Left lung (tissue), 10 donors: ENCODE measurements around the gene LGR5. TPM values are rescaled to one million over a fixed set of nuclear protein-coding genes. Genes with fewer than 3 reads are reported as not detected.
A peak's percentile ranks its signal among the peaks of the same experiment; 100 is the strongest.

Source experiments
- ATAC-seq: fragments of 200-7000 bp; cut with Tn5 transposase; one replicate; pipeline ENCODE4 v1.9.1; 2020; ENCODE audit warnings: moderate library complexity
- DNase-seq, 4 donors: peaks; one replicate each; pipeline ENCODE4 v3.0.0-alpha.2; 2013 to 2020
- H3K27ac ChIP-seq, 2 donors: fragments of 200-600 bp; sonication (generic) in 1 of 2; one replicate each; pipeline versions ENCODE4 v1.5.0 to v1.8.0; 2020 to 2021
- H3K27me3 ChIP-seq, 2 donors: fragments of 200-600 bp; sonication (generic) in 1 of 2; one replicate each; pipeline versions ENCODE4 v1.5.0 to v1.8.0; 2020 to 2021
- H3K36me3 ChIP-seq, 2 donors: fragments of 200-600 bp; sonication (generic) in 1 of 2; one replicate each; pipeline versions ENCODE4 v1.5.0 to v1.8.0; 2020 to 2021
- H3K4me1 ChIP-seq, 2 donors: fragments of 200-600 bp; one replicate each; pipeline ENCODE4 v1.8.0; 2021
- H3K4me3 ChIP-seq, 2 donors: fragments of 200-600 bp; sonication (generic) in 1 of 2; one replicate each; pipeline versions ENCODE4 v1.5.0 to v1.8.0; 2020 to 2021; ENCODE audit warnings: mild to moderate bottlenecking in 1 of 2
- H3K9me3 ChIP-seq, 2 donors: fragments of 200-600 bp; sonication (generic) in 1 of 2; one replicate each; pipeline versions ENCODE4 v1.5.0 to v1.8.0; 2020 to 2021
- intact Hi-C, 2 donors: fragments of 100-400 bp; cut with DNase I; formaldehyde crosslinking; loops; one replicate each; pipeline versions ENCODE4 v1.11.2 to v1.14.2; 2022
- polyA plus RNA-seq, 6 donors: library from polyadenylated mRNA; unstranded; fragments of 120-200 nt; gene quantifications; one replicate each; pipeline ENCODE4 v1.2.1, GENCODE V29; 2013; ENCODE audit not compliant: insufficient read length in 6 of 6
- total RNA-seq, 2 donors: library from RNA; stranded (reverse); fragmentation: NEBNext Ultra II Directional; extraction: Animal tissue kit (Norgen Biotek cat#: 25700); gene quantifications; one replicate each; pipeline ENCODE4 v1.2.1, GENCODE V29; 2021
- TF ChIP-seq, protein P1 (sequence below), 2 donors: fragments of 200-600 bp; sonication (generic) in 1 of 2; IDR thresholded peaks; one replicate each; pipeline versions ENCODE4 v1.5.0 to v1.8.0; 2021; ENCODE audit warnings: antibody characterized with exemption in 2 of 2
- donor health status: DM: no; HTN: yes; CAD: no.
- donor health status: DM: no; HTN: no; CAD: no.

Gene LGR5
- total and polyA plus RNA-seq, 8 donors: 0.39 to 6.6 (median 3.3) TPM

DNA sequence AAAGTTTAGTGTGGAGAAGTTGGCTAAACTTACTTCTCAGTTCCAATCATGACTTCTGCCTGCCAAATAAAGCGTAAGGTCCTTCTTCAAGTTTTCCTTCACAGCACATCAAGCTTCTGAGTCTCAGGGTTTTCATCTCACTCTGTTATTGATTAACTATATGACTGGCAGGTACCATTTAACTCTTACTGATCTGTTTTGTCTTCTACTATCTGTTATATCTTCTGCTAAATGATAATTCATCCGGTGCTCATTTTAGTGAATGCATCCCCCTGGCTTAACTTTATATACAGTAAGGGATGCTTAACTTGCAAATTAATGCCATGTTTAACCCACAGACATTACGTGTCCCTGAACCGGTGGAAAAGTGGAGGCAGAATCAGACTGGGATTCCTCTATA, 20.7 kb downstream of the LGR5 start:
- no peak for DNase-seq
- H3K27me3 ChIP-seq: no peaks in the 10 kb centered on the region
- no peaks in the 10 kb centered on the region for H3K4me1 ChIP-seq
- H3K9me3 ChIP-seq: no peaks in the 10 kb centered on the region
- intact Hi-C loops: no loop called here
- no peaks in the 10 kb centered on the region for H3K36me3 ChIP-seq
- no peak overlapping the region for H3K4me3 ChIP-seq
- TF ChIP-seq, protein P1, sequence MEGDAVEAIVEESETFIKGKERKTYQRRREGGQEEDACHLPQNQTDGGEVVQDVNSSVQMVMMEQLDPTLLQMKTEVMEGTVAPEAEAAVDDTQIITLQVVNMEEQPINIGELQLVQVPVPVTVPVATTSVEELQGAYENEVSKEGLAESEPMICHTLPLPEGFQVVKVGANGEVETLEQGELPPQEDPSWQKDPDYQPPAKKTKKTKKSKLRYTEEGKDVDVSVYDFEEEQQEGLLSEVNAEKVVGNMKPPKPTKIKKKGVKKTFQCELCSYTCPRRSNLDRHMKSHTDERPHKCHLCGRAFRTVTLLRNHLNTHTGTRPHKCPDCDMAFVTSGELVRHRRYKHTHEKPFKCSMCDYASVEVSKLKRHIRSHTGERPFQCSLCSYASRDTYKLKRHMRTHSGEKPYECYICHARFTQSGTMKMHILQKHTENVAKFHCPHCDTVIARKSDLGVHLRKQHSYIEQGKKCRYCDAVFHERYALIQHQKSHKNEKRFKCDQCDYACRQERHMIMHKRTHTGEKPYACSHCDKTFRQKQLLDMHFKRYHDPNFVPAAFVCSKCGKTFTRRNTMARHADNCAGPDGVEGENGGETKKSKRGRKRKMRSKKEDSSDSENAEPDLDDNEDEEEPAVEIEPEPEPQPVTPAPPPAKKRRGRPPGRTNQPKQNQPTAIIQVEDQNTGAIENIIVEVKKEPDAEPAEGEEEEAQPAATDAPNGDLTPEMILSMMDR (IDR thresholded peaks at IDR 0.05): no peak
- H3K27ac ChIP-seq: no peak overlapping the region
- ATAC-seq: no peak

DNA sequence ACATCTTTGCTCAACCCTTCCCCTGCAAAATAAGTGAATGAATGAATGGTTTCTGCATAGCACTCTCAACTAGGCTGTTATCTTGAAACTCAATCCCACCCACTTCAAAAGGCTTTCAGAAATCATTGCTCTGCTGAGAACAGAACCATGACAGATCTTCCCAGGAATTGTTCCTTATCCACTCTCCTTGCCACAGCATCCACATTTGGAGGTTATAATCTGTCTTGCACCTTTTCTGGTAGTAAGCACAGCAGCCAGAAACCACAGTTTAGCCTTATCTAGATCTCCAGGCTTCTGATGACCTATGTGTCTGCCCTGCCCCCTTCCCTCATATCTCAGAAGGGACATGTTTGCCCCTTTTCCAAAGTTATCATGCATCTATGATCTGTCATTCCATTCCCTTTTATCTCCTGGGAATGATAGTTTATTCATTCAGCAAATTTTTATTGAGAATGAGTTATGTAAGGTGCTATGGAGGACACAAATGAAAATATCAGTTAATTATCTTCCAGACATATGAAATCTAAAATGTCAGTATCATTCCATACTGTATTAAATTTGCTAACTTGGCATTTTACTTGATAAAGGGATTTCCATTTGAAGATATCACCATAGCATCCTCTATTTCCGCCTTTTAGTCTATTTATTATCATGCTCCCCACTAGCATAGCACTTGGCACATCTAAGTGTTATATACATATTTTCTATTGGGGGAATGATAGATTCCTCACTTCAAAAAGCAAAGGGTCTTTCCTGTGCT, 21.4 kb downstream of the LGR5 start:
- DNase-seq: no peak

DNA sequence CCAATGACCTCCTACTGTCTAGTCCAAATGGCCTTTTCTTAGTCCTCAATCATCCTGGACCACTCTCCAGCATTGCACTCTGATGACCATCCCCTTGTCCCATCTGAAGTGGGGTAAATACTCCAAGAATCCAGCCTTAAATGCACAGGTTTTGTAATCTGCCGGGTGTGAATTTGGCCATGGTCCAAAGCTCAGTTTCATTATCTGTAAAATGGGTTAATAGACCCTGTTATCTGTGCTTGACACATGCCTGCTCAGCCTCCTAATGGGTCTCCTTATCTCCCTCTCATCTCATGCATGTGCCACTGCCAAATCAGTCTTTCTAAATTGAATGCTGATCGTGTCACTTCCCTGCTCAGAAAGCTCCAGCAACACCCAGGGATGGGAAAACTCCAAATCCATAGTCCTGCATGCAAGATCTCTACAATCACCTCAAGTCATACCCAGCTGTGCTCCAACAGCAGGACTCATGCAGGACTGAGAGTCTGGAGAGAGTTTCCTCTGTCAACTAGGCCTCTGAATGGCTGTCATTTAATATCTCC, 22.3 kb downstream of the LGR5 start:
- no peaks in the 10 kb centered on the region for H3K9me3 ChIP-seq
- H3K36me3 ChIP-seq: no peaks in the 10 kb centered on the region
- H3K4me1 ChIP-seq: no peaks in the 10 kb centered on the region
- ATAC-seq: no peak
- intact Hi-C loops: no loop called here
- no peaks in the 10 kb centered on the region for H3K27me3 ChIP-seq
- no peak for DNase-seq
- H3K27ac ChIP-seq: no peak overlapping the region
- no peak overlapping the region for H3K4me3 ChIP-seq
- TF ChIP-seq, protein P1 (IDR thresholded peaks at IDR 0.05): no peak

More for the DNA sequence above, 21.4 kb downstream of the LGR5 start:
- no peak overlapping the region for H3K27ac ChIP-seq
- ATAC-seq: no peak
- no peaks in the 10 kb centered on the region for H3K27me3 ChIP-seq
- intact Hi-C loops: no loop called here
- no peaks in the 10 kb centered on the region for H3K4me1 ChIP-seq
- H3K36me3 ChIP-seq: no peaks in the 10 kb centered on the region
- TF ChIP-seq, protein P1 (IDR thresholded peaks at IDR 0.05): no peak
- H3K4me3 ChIP-seq: no peak overlapping the region
- H3K9me3 ChIP-seq: no peaks in the 10 kb centered on the region

DNA sequence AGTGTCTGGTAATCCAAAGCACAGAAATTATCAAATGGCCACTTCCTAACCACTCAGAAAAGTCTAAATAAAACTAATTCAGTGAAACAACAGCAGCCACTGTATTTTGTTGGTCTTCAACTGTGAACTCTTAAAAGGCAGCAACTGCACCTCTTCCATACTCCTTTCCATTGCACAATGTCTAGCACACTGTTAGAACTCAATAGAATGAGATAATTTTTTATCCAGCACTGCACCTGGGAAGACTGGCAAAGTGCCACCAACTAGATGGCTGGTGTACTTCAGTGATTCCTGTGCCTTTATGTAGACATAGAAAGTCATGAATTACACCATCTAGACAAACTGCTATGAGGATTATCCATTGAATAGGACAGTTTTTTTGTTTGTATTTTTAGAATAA, 26.2 kb downstream of the LGR5 start:
- TF ChIP-seq, protein P1 (IDR thresholded peaks at IDR 0.05): no peak
- Histone ChIP-seq H3K9me3 (no peaks in the 10 kb centered on the region), H3K36me3 (no peaks in the 10 kb centered on the region), H3K4me1 (no peaks in the 10 kb centered on the region), H3K27me3 (no peaks in the 10 kb centered on the region), H3K4me3 (no peak overlapping the region), H3K27ac (no peak overlapping the region)
- ATAC-seq (no peak), DNase-seq (no peak)
- intact Hi-C loops: no loop called here

DNA sequence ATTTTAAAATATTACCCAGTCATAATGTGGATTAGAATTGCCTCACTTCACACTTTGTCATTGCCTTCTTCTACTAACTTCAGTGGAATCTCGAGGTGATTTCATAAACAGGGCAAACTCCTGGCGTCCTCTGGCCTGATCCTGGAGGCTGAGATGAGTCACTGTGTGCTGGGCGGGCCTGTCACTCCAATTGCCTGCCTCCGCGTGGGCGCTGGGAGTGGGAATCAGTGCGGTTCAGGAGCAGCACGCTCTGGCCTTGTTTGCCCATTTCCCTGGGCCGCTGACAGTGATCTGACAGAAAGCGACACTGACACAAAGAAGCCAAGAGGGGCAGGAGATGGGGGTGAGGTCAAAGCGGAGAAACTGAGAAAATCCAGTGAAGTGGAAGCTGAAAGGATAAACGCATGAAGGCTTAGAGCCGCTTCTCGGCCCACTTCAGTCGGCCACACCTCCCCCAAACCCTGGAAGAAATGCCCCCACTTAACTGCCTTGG, 29.7 kb downstream of the LGR5 start:
- TF ChIP-seq, protein P1 (IDR thresholded peaks at IDR 0.05): no peak
- no peak for ATAC-seq
- no peak overlapping the region for H3K4me3 ChIP-seq
- no peaks in the 10 kb centered on the region for H3K4me1 ChIP-seq
- no peaks in the 10 kb centered on the region for H3K9me3 ChIP-seq
- H3K27me3 ChIP-seq: no peaks in the 10 kb centered on the region
- peak in 1 of 4 donors; percentile 62 for DNase-seq
- intact Hi-C loops: no loop called here
- no peak overlapping the region for H3K27ac ChIP-seq
- H3K36me3 ChIP-seq: no peaks in the 10 kb centered on the region
